Colonic mucosa (tissue), 4 donors: Measurements from ENCODE around the gene CYP1A2. TPM values are rescaled to one million over a fixed set of nuclear protein-coding genes. Genes with fewer than 3 reads are reported as not detected.
"Not testable (repeated sequence)": the region's sequence is repeated elsewhere in the genome, so short reads cannot be mapped to it uniquely, and the experiment has no call there.

Experiments used
- DNase-seq: peaks from one replicate; pipeline ENCODE4 v3.0.0-alpha.2; 2020
- H3K27ac ChIP-seq: fragments of 200-600 bp; one replicate; pipeline ENCODE4 v1.8.0; 2021
- H3K27me3 ChIP-seq: fragments of 200-600 bp; one replicate; pipeline ENCODE4 v1.8.0; 2021
- H3K36me3 ChIP-seq: fragments of 200-600 bp; one replicate; pipeline ENCODE4 v1.8.0; 2021
- H3K4me1 ChIP-seq: fragments of 200-600 bp; one replicate; pipeline ENCODE4 v1.8.0; 2021; ENCODE audit warnings: mild to moderate bottlenecking
- H3K4me3 ChIP-seq: fragments of 200-600 bp; one replicate; pipeline ENCODE4 v1.8.0; 2021
- H3K9ac ChIP-seq, 2 donors: one replicate each; pipeline ENCODE4 v1.7.0; 2013; ENCODE audit warnings: control low read depth in 2 of 2, low read depth in 2 of 2, low read length in 2 of 2
- H3K9me3 ChIP-seq: fragments of 200-600 bp; one replicate; pipeline ENCODE4 v1.8.0; 2021
- intact Hi-C: fragments of 100-400 bp; cut with DNase I; formaldehyde crosslinking; loops from one replicate; pipeline ENCODE4 v1.14.1; 2022
- total RNA-seq, 2 donors: library from RNA; stranded (reverse); fragmentation: NEBNext Ultra II Directional in 1 of 2; extraction: Animal tissue kit (Norgen Biotek cat#: 25700) in 1 of 2; gene quantifications; one replicate each; pipeline ENCODE4 v1.2.1, GENCODE V29; 2021
- TF ChIP-seq, protein P1 (sequence below): fragments of 200-600 bp; IDR thresholded peaks from one replicate; pipeline ENCODE4 v1.8.0; 2022; ENCODE audit warnings: antibody characterized with exemption, mild to moderate bottlenecking
- donor health status: healthy.
- donor health status: DM: no; HTN: no; CAD: no.
- donor health status: DM: no; HTN: no; CAD: no.

CYP1A2 gene
- total RNA-seq, 2 donors from 2014 or later = not detected

- H3K27me3 ChIP-seq = peaks cover 8% of the 10 kb centered on the region
- H3K36me3 ChIP-seq = no peaks in the 10 kb centered on the region
- peak within 1 kb of the TSS; percentile 43 for H3K4me3 ChIP-seq
- no peak within 1 kb of the TSS for H3K27ac ChIP-seq
- TF ChIP-seq, protein P1, sequence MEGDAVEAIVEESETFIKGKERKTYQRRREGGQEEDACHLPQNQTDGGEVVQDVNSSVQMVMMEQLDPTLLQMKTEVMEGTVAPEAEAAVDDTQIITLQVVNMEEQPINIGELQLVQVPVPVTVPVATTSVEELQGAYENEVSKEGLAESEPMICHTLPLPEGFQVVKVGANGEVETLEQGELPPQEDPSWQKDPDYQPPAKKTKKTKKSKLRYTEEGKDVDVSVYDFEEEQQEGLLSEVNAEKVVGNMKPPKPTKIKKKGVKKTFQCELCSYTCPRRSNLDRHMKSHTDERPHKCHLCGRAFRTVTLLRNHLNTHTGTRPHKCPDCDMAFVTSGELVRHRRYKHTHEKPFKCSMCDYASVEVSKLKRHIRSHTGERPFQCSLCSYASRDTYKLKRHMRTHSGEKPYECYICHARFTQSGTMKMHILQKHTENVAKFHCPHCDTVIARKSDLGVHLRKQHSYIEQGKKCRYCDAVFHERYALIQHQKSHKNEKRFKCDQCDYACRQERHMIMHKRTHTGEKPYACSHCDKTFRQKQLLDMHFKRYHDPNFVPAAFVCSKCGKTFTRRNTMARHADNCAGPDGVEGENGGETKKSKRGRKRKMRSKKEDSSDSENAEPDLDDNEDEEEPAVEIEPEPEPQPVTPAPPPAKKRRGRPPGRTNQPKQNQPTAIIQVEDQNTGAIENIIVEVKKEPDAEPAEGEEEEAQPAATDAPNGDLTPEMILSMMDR = no peak
- intact Hi-C loops = no loop called here
- H3K9ac ChIP-seq = peak within 1 kb of the TSS in 1 of 2 donors; percentile 50
- peaks cover 8% of the 10 kb centered on the region for H3K4me1 ChIP-seq
- DNase-seq = peak; percentile 62
- no peaks in the 10 kb centered on the region for H3K9me3 ChIP-seq
Measured at GRCh38 chr15:74725225-74725774, 23.3 kb upstream of the CYP1A2 start, which contains the start of gene CYP1A1. Gene CYP1A1 (minus strand): TSS chr15:74725528. CDS start chr15:74723097, 2,431 bp downstream.

DNA sequence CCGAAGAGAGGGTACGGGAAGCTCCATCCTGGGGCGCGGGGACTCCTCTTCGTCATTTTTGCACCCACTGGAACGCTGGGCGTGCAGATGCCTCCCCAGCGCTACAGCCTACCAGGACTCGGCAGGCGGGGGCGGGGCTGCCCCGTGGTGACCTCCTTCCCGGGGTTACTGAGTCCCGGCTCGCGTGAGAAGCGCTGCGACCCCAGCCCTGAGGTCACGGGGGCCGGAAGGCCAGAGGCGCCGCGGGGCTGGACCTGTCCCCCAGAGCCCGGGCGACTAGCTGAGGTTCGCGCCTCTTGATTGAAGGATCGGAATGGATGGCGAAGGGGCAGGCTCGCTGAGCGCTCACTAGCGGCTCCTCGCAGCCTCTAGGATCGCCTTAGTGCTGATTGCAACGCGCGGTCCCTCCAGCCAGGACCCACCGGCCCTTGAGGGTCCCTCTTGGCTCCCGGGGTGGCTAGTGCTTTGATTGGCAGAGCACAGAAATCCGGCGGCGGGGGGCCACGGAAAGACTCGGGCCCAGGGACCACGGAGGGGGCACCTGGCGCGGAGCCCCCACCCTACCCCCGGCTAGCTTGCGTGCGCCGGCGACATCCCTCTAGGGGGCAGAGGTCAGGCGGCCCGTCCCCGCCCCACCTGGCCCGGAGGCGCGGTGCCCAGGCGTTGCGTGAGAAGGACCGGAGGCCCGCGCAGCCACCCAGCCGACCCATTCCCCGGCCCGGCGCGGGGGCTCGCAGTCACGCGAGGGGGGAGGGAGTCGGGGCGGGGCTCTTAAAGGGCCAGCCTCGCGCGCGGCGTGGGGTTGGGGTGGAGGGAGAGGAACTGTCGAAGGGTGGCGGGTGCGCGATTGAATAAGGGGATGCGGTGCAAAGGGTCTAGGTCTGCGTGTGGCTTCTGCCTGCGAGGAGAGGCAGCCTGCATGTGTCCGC, 22.5 kb upstream of the CYP1A2 start:
- Histone ChIP-seq H3K27ac (no peak overlapping the region), H3K4me3 (peak overlapping the region; percentile 43), H3K36me3 (no peaks in the 10 kb centered on the region), H3K9me3 (no peaks in the 10 kb centered on the region), H3K9ac (peak overlapping the region in 1 of 2 donors; percentile 50), H3K27me3 (peaks cover 8% of the 10 kb centered on the region), H3K4me1 (peaks cover 8% of the 10 kb centered on the region)
- TF ChIP-seq, protein P1 = no peak
- intact Hi-C loops = no loop called here
- DNase-seq = peak; percentile 44

DNA sequence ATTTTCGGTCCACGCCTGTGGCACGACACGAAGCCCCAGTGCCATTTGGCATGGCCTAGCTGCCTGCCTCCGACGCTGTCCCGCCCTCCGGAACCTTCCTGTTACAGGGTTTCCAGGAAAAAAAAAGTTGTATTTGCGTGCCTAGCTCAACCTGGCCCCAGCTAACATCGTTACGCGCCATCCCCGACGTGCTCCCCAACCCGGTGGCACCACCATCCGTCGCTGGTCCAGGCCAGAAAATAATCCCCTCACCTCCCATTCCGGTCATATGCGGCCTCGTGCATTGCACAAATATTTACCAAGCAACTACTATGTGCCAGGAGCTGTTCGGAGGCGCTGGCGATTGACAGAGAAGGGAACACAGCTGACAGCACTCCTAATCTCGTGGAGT, 21.9 kb upstream of the CYP1A2 start:
- Histone ChIP-seq H3K27me3 (peaks cover 8% of the 10 kb centered on the region), H3K36me3 (no peaks in the 10 kb centered on the region), H3K9ac (peak overlapping the region in 1 of 2 donors; percentile 47), H3K27ac (no peak overlapping the region), H3K4me1 (peaks cover 8% of the 10 kb centered on the region), H3K4me3 (peak overlapping the region; percentile 43), H3K9me3 (no peaks in the 10 kb centered on the region)
- TF ChIP-seq, protein P1 = no peak
- no peak for DNase-seq
- intact Hi-C loops = no loop called here

GRCh38 chr15:74727727-74728126, 20.9 kb upstream of the CYP1A2 start:
- H3K27me3 ChIP-seq = peaks cover 8% of the 10 kb centered on the region
- no peak for DNase-seq
- H3K9ac ChIP-seq = no peak overlapping the region
- no peak overlapping the region for H3K27ac ChIP-seq
- H3K4me3 ChIP-seq = no peak overlapping the region
- H3K4me1 ChIP-seq = peaks cover 8% of the 10 kb centered on the region
- TF ChIP-seq, protein P1 = no peak
- H3K36me3 ChIP-seq = no peaks in the 10 kb centered on the region
- no peaks in the 10 kb centered on the region for H3K9me3 ChIP-seq
- intact Hi-C loops = no loop called here

DNA sequence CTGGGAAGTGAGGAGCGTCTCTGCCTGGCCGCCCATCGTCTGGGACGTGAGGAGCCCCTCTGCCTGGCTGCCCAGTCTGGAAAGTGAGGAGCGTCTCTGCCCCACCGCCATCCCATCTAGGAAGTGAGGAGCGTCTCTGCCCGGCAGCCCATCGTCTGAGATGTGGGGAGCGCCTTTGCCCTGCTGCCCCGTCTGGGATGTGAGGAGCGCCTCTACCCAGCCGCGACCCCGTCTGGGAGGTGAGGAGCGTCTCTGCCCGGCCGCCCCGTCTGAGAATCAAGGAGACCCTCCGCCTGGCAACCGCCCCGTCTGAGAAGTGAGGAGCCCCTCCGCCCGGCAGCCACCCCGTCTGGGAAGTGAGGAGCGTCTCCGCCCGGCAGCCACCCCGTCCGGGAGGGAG, 19.9 kb upstream of the CYP1A2 start:
- H3K4me1 ChIP-seq, H3K36me3 ChIP-seq, H3K9me3 ChIP-seq, H3K9ac ChIP-seq, DNase-seq, H3K27ac ChIP-seq, intact Hi-C loops, H3K27me3 ChIP-seq, H3K4me3 ChIP-seq: not testable (repeated sequence)

DNA sequence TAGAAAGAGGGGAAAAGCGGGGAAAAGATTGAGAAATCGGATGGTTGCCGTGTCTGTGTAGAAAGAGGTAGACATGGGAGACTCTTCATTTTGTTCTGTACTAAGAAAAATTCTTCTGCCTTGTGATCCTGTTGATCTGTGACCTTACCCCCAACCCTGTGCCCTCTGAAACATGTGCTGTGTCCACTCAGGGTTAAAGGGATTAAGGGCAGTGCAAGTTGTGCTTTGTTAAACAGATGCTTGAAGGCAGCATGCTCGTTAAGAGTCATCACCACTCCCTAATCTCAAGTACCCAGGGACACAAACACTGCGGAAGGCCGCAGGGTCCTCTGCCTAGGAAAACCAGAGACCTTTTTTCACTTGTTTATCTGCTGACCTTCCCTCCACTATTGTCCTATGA, 19.3 kb upstream of the CYP1A2 start:
- H3K36me3 ChIP-seq, H3K27me3 ChIP-seq, H3K9me3 ChIP-seq, H3K4me3 ChIP-seq, intact Hi-C loops, H3K27ac ChIP-seq, H3K4me1 ChIP-seq, H3K9ac ChIP-seq, DNase-seq: not testable (repeated sequence)
